OCI-LY3 (cell line): ENCODE data around the gene PARD3B.

Experiments used
- H2AFZ ChIP-seq: fragments of 200-600, 300-600 bp; shearing (Covaris generic); 2 replicates; pipeline ENCODE4 v1.6.0; 2014; ENCODE audit warnings: antibody characterized with exemption, low read depth, low read length
- H3K27ac ChIP-seq: fragments of 200-600, 300-600 bp; sonication (generic); 2 replicates; pipeline ENCODE4 v1.5.1; 2014; ENCODE audit warnings: mild to moderate bottlenecking, low read length, moderate library complexity, mixed read lengths
- H3K27me3 ChIP-seq: fragments of 200-600, 300-600 bp; sonication (generic); 2 replicates; pipeline ENCODE4 v1.6.1; 2014; ENCODE audit warnings: low read depth, low read length, mixed read lengths
- H3K36me3 ChIP-seq: fragments of 200-600, 300-600 bp; sonication (generic); replicated peaks from 2 replicates; pipeline ENCODE3; 2014; ENCODE audit warnings: low read depth, low read length, mixed read lengths
- H3K4me1 ChIP-seq: fragments of 300-600, 200-600 bp; sonication (generic); 2 replicates; pipeline ENCODE4 v1.6.1; 2014; ENCODE audit warnings: low read length, mixed read lengths
- H3K4me2 ChIP-seq: fragments of 200-600, 300-600 bp; sonication (generic); 2 replicates; pipeline ENCODE4 v1.6.1; 2014; ENCODE audit warnings: low read length, mixed read lengths
- H3K4me3 ChIP-seq: fragments of 300-600, 200-600 bp; sonication (generic); 2 replicates; pipeline ENCODE4 v1.5.1; 2014; ENCODE audit warnings: antibody characterized with exemption, mild to moderate bottlenecking, low read length, moderate library complexity
- H3K79me2 ChIP-seq: fragments of 300-600, 200-600 bp; shearing (Covaris generic); 2 replicates; pipeline ENCODE4 v1.6.1; 2014; ENCODE audit warnings: mild to moderate bottlenecking, low read length, mixed read lengths
- H3K9ac ChIP-seq: fragments of 300-600, 200-600 bp; shearing (Covaris generic); 2 replicates; pipeline ENCODE4 v1.6.0; 2014; ENCODE audit warnings: mild to moderate bottlenecking, low read length, moderate library complexity
- H3K9me3 ChIP-seq: fragments of 200-600, 300-600 bp; shearing (Covaris generic); 2 replicates; pipeline ENCODE4 v1.6.1; 2014; ENCODE audit warnings: low read length, mixed read lengths; ENCODE audit not compliant: insufficient read depth
- H4K20me1 ChIP-seq: fragments of 200-600, 300-600 bp; sonication (generic); 2 replicates; pipeline ENCODE4 v1.6.1; 2016; ENCODE audit warnings: low read length, mixed read lengths; ENCODE audit not compliant: insufficient read depth
- CTCF ChIP-seq: fragments of 200-600, 300-600 bp; sonication (generic); IDR thresholded peaks from 2 replicates; pipeline ENCODE4 v1.5.1; 2014; ENCODE audit warnings: antibody characterized with exemption, low read length, low read depth
- EZH2phosphoT487 ChIP-seq: fragments of 200-600 bp; shearing (Covaris generic); IDR thresholded peaks from 2 replicates; pipeline ENCODE4 v1.6.1; 2018; ENCODE audit warnings: antibody characterized with exemption, mixed run types, low read depth

Gene PARD3B

GRCh38 chr2:205564346-205565141, 1019.3 kb downstream of the PARD3B start:
- no peak overlapping the region for H3K4me2 ChIP-seq
- H3K27me3 ChIP-seq, result no peaks in the 10 kb centered on the region
- no peaks in the 10 kb centered on the region for H3K79me2 ChIP-seq
- H3K27ac ChIP-seq, result no peak overlapping the region
- no peak overlapping the region for H2AFZ ChIP-seq
- H3K9ac ChIP-seq, result no peak overlapping the region
- TF ChIP-seq EZH2phosphoT487, result no peak
- TF ChIP-seq CTCF, result no peak
- H3K9me3 ChIP-seq, result no peaks in the 10 kb centered on the region
- no peaks in the 10 kb centered on the region for H3K36me3 ChIP-seq
- no peaks in the 10 kb centered on the region for H3K4me1 ChIP-seq
- H3K4me3 ChIP-seq, result no peak overlapping the region
- H4K20me1 ChIP-seq, result no peaks in the 10 kb centered on the region

GRCh38 chr2:205565142-205565522, 1019.9 kb downstream of the PARD3B start:
- Histone ChIP-seq H3K9ac (no peak overlapping the region), H3K4me3 (no peak overlapping the region), H3K79me2 (no peaks in the 10 kb centered on the region), H2AFZ (no peak overlapping the region), H3K4me2 (no peak overlapping the region), H3K27me3 (no peaks in the 10 kb centered on the region), H3K36me3 (no peaks in the 10 kb centered on the region), H3K9me3 (no peaks in the 10 kb centered on the region), H4K20me1 (no peaks in the 10 kb centered on the region), H3K27ac (no peak overlapping the region), H3K4me1 (no peaks in the 10 kb centered on the region)
- TF ChIP-seq EZH2phosphoT487 (no peak), CTCF (no peak)

- Histone ChIP-seq H3K27ac (no peak overlapping the region), H3K4me3 (no peak overlapping the region), H3K9ac (no peak overlapping the region), H3K4me1 (no peaks in the 10 kb centered on the region), H3K79me2 (no peaks in the 10 kb centered on the region), H3K36me3 (no peaks in the 10 kb centered on the region), H2AFZ (no peak overlapping the region), H3K9me3 (no peaks in the 10 kb centered on the region), H3K27me3 (no peaks in the 10 kb centered on the region), H3K4me2 (no peak overlapping the region), H4K20me1 (no peaks in the 10 kb centered on the region)
- TF ChIP-seq EZH2phosphoT487, result no peak
- no peak for TF ChIP-seq CTCF
Measured at GRCh38 chr2:205566606-205567168, 1021.4 kb downstream of the PARD3B start.

GRCh38 chr2:205568620-205569019, 1023.3 kb downstream of the PARD3B start:
- H3K9me3 ChIP-seq, result no peaks in the 10 kb centered on the region
- TF ChIP-seq CTCF, result no peak
- no peak for TF ChIP-seq EZH2phosphoT487

More at GRCh38 chr2:205568620-205569019, 1023.3 kb downstream of the PARD3B start:
- H3K9ac ChIP-seq, result no peak overlapping the region
- no peak overlapping the region for H3K4me3 ChIP-seq
- no peaks in the 10 kb centered on the region for H3K27me3 ChIP-seq
- no peak overlapping the region for H3K27ac ChIP-seq
- H3K4me2 ChIP-seq, result no peak overlapping the region
- no peak overlapping the region for H2AFZ ChIP-seq
- no peaks in the 10 kb centered on the region for H3K4me1 ChIP-seq
- no peaks in the 10 kb centered on the region for H3K36me3 ChIP-seq
- no peaks in the 10 kb centered on the region for H4K20me1 ChIP-seq
- H3K79me2 ChIP-seq, result no peaks in the 10 kb centered on the region
